Hippocampal formation (tissue), 2 donors: ENCODE measurements around the gene PLXNA4.
A peak's percentile ranks its signal among the peaks of the same experiment; 100 is the strongest.

Experiments
- DNase-seq, 2 donors: peaks; one replicate each; lab custom pipeline; 2025; lab: John Stamatoyannopoulos, UW

PLXNA4 gene

GRCh38 chr7:132592231-132592920 is 16.1 kb upstream of the PLXNA4 start:
- no peak for DNase-seq

- no peak for DNase-seq
Observed at GRCh38 chr7:132590162-132590561, 13.9 kb upstream of the PLXNA4 start.

DNA sequence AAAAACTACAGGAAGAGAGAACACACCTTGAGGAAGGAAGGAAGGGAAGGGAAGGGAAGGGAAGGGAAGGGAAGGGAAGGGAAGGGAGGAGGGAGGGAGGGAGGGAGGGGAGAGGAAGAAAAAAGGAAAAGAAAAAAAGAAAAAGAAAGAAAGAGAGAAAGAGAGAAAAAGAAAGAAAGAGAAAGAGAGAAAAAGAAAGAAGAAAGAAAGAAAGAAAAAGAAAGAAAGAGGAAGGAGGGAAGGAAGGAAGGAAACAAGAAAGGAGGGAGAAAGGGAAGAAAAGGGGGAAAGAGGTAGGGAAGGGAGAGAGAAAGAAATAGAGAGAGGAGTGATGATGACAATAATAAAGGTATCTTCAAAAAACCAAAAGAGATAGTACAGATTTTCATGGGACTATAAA is 12.3 kb upstream of the PLXNA4 start:
- DNase-seq = no peak

DNA sequence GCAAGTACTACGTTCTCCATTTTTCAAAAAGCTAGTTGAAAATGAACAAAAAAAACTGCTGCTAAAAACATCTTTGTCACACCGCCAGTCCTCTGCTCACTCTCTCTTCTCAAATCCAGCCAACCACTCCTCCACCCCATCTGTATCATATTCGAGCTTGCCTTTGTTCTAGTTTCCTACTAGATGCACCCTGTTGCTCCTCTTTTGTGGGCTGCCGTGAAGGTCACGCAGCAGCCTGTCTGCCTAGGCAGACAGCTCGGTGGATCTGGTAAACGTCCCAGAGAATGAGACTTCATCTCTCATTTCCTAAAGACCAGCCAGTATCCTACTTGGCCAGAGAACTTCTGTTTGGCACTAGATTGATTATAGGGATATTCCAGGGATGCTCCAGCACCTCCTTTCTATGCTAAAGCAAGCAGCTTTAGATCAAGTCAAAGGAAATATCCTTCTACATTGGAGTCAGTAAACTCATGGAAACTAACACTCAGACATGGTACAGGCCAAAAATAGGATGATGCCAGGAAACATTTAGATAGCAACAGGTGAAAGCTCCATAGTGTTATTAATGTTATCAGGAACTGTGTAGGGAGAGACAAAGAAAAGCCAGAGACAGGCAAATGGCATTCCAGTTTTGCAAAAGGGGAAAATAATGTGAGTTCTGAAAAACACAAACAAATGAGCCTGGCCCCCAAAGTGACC is 8.7 kb upstream of the PLXNA4 start:
- peak in 1 of 2 donors; percentile 41 for DNase-seq

DNA sequence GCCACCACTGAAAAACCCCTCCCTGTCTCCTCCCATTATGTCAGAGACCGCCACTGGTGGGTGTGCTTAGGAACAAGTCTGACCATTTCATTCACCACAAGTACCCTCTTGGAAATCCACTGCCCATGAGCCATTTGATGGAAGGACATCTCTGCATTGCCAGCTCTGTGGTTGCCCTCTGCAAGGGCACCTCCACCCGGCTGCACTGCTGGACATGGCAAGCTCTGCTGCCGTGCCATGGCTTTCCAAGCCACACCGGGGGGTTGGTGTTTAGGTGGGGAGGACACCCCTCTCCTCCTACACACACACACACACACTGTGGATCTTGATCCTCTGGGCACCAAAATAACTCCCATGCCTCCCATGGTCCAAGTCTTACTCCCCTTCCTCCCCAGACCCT is 5.2 kb upstream of the PLXNA4 start:
- DNase-seq = no peak

- peak; percentile 52 to 66 for DNase-seq
Observed at GRCh38 chr7:132580717-132581285, 4.5 kb upstream of the PLXNA4 start.

DNA sequence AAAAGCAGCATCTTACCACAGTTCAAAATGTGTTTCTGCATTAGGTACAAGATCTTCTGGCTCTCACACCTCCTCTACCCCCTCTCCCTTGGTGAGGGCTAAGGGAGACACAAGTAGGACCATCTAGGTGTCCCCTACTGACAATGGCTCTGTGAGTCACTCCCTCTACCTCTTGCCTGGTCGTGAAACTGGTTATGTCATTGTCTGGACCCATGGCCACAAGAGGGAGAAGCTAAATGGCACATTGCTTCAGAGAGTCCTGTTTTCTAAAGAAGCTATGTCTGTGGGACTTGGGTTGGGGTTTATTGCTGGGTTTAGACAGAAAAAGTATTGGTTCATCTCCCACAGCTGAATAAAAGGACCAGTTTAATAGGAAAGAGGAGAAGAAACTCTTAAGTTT is 4.0 kb upstream of the PLXNA4 start:
- no peak for DNase-seq

DNA sequence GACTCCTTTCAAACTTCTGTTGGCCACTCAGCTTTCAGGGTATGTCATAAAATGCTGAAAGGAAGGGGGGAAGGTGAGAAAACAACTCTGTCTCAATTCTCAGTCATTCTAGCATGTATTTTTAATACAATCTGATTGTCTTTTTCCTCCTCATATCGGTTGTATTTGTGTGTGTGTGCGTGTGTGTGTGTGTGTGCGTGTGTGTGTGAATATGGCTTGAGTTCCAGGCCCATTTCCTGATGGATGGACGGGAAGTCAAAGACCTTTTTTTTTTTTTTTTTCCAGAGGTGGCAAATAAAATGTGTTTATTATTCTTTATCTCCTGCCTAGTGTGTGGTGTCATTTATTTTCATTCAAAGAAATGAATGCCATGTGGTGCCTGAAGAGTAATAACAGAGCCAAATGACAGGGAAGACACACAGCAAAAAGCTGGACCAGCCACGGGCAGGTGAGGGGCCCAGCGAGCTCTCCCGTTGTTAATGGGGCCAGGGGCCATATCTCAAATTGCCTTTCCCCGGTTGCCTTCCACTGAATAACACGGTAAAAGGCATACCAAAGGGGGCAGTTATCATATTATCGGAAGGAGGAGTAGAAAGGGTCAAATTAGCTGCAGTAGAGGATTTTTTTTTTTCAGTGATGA is 3.1 kb upstream of the PLXNA4 start:
- DNase-seq = no peak

- DNase-seq = no peak
Observed at GRCh38 chr7:132578826-132579225, 2.6 kb upstream of the PLXNA4 start.

- no peak for DNase-seq
Observed at GRCh38 chr7:132578050-132578370, 1.7 kb upstream of the PLXNA4 start.

GRCh38 chr7:132577206-132578049 is 1.2 kb upstream of the PLXNA4 start:
- DNase-seq = peak; percentile 46 to 62

DNA sequence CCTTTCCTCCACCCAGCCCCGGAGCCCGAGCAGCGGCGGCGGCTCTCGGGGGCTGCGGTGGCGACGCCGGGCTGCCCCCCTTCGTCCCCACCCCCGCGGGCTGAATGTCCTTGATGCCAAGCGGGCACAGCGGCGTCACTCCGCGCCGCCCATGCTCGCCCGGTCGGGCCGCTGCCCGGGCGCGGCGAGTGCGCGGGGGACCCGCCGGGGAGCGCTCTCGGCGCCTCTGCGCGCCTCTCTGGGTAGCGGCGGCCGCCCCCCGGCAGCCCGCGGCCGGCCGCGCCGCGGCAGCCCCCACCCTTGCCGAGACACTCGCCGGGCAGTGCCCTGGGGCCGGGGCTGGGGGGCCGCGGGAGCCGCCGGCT is 433 bp upstream of the PLXNA4 start:
- DNase-seq = no peak

GRCh38 chr7:132575419-132575981 is 770 bp downstream of the PLXNA4 start:
- DNase-seq = peak; percentile 19 to 45

- DNase-seq = no peak
Observed at GRCh38 chr7:132574223-132574622, 2.0 kb downstream of the PLXNA4 start.

DNA sequence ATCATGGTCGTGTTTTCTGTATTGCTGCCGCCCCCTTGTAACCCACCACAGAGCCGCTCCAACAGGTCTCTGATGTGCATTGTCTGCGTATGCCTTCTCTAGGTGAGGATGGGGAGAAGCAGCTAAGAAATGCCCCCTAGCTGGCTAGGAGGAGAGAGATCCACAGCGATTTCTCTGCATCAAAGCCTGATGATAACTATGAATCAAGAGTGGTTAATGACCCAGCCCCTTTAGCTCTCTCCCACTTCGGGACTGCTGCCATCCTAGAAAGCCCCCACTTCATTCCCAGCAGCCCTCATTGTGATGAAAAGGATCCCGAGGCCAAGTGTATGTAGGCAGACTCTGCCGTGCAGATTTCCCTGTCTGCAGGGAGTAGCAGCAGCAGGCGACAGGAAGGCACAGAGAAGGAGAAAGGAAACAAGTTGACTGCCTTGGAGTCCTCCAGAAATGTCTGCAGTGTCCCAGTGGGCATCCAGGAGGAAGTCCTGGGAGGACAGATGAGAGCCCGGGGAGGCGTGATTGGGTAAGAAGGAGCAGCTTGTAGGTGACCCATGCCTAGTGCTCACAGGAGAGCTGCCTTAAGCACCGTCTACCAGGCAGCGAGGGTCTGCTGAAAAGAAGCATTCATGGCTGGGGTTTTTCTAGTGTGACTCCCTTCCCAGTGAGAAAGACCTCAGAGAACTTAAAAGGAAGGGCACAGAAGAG is 2.9 kb downstream of the PLXNA4 start:
- no peak for DNase-seq

GRCh38 chr7:132572526-132572925 is 3.7 kb downstream of the PLXNA4 start:
- no peak for DNase-seq

DNA sequence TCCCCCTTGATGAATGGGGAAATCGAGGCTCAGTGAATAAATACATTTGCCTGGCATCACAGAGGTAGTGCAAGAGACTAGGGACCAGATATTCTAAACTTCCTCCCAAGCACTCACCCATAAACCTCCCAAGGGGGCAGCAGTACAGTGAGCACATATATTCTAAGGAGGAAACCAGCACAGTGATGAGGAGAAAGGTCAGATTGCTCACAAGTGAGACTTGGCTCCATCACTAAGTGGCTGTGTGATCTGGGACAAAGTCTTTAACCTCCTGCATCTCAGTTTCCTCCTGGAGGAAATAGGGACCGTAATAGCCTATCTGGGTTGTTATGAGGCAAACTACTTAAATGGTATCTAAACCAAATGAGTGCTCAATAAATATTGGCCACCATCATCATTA is 4.3 kb downstream of the PLXNA4 start:
- no peak for DNase-seq

DNA sequence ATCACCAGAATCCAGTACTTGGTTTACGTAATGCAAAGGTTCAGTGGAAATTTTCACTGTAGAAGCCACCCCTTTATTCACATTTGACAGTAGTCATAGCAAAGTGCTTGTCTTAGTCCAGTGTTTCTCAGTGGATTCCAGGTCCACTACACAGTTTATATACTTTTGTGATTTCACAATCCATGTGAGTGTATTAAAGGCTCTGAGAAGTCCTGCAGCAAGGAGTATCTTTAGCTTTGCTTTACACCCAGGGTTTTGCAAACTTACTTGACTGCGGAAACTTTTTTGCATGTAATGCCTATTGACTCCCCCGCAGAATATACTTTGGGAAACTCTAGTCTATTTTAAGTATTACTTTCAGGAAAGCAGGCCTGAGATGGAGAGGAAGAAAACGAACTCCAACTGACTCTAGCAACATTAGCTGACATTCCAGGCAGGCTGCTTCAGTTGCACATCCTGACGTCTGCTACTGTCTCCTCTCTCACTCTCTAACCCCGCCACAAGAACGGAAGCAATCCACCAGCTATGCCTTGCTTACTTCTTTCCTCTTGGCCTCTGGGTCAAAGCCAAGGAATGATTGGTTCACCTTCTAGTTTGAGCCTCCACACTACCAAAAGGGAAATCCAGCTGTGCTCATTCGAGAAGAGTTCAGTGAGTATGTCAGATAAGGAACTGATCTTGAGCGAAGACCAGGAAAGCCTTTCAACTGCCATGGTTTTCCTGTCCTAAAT is 6.2 kb downstream of the PLXNA4 start:
- DNase-seq = no peak

DNA sequence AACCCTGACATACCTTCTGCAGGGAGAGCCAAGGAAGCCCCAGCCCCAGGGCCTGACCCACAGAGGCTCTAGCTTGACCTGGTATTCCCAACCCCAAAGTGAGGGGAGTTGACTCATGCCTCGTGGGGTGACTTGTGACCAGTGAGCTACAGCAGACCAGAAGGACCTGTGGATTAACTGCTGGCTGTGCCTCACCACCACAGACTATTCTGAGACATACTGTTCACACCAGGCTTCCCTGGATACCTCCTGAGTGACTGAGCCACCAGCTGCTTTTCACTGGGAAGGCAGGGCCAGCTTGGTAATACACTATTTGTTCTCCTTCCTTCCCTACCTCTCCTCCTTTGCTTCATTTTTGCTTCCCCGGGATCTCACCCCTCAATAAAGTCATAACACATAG is 7.3 kb downstream of the PLXNA4 start:
- no peak for DNase-seq

GRCh38 chr7:132565885-132566284 is 10.4 kb downstream of the PLXNA4 start:
- DNase-seq = no peak

DNA sequence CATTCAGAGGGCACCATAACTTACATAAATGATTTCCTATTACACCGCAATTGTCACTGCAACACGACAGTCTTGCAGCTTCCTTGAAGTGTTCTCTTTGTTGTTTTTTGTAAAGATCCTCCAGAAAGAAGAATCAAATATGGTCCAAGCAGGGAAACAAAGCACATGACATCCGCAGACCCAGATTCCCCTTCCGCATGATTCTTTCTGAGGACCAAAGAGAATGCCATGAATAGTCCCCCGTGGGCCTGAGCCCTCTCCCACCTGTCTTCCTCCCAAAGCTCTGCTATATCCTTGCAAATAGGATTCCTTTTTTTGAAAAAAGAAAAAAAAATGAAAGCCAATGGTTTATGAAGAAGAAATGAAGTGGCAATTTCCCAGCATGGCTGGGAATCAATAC is 10.8 kb downstream of the PLXNA4 start:
- DNase-seq = no peak
